ENCODE results near the gene OAF.

The OAF gene

DNA sequence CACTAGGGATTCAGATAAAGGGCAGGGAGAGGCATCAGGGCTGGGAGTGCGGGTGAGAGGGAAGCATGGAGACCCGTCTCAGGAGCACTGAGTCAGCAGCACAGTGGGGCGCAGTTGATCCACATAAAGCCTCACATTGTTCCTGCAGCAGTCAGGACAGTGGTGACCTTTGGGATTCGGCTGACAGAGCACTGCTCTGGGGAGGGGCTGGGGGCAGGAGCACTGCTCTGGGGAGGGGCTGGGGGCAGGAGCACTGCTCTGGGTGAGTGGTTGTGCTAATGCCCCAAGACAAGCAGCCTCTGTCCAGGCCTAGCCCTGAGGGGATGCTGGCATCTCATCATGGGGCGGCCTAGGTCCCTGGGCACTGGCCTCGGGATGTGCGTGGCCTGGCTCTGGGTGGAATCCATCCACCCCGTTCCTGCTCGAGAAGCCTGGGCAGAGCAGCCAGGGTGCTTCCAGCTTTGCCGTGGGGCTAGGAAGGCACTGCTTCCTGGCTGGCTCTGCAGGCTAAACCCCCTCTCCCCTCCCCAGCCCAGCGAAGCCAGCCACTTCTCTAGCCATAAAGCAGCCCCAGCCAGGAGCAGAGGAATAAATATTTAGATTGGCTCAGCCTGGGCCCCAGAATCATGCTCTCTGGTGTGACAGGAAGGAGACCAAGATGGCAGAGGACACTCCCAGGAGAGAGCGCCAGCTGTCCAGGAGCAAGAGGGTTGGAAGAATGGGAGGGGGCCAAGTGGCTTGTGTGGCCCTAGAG, 7.3 kb downstream of the OAF start:
- H3K4me3 ChIP-seq (ENCODE audit: low read length): no peak overlapping the region
- no peak for DNase-seq (ENCODE audit: low read depth)
- no peak for TF ChIP-seq CTCF (IDR thresholded peaks at IDR 0.05; ENCODE audit: insufficient read depth, low read depth, low read length, missing control alignments)

GRCh38 chr11:120218695-120219033, 7.8 kb downstream of the OAF start:
- DNase-seq (ENCODE audit: low read depth): no peak
- TF ChIP-seq CTCF (IDR thresholded peaks at IDR 0.05; ENCODE audit: insufficient read depth, low read depth, low read length, missing control alignments): no peak
- no peak overlapping the region for H3K4me3 ChIP-seq (ENCODE audit: low read length)

DNA sequence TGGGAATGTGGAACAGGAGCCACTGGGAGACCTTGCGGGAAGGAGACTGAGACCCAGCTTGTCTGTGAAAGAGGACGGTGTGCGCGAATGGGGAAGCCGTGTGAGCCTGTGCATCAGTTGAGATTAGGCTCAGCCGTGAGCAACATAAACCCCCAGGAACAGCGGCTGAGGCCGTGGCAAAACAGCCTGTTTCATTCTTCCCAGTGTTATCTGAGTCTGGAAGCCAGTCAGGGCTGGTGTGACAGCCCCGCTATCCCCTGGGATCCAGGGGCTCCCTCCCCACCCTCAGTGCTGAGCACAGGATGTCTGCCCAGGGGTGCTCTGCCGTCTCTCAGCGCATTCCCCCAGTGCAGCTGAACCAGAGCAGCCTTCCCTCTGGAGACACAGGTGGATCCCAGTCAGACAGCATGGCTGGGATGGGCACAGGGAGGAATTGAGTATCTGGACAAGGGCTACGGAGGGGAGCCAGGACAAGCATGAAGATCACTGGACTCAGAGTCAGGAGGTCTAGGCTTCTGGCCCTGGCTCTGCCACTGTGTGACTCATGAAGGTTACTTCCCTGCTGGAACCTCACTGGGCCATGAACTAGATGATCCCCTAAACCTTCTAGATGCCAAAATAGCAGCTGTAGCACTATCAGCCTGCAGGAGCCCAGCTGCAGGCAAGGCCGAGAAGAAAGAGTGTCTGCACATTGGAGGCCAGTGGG, 8.6 kb downstream of the OAF start:
- DNase-seq (ENCODE audit: low read depth): no peak
- H3K4me3 ChIP-seq (ENCODE audit: low read length): no peak overlapping the region
- no peak for TF ChIP-seq CTCF (IDR thresholded peaks at IDR 0.05; ENCODE audit: insufficient read depth, low read depth, low read length, missing control alignments)

DNA sequence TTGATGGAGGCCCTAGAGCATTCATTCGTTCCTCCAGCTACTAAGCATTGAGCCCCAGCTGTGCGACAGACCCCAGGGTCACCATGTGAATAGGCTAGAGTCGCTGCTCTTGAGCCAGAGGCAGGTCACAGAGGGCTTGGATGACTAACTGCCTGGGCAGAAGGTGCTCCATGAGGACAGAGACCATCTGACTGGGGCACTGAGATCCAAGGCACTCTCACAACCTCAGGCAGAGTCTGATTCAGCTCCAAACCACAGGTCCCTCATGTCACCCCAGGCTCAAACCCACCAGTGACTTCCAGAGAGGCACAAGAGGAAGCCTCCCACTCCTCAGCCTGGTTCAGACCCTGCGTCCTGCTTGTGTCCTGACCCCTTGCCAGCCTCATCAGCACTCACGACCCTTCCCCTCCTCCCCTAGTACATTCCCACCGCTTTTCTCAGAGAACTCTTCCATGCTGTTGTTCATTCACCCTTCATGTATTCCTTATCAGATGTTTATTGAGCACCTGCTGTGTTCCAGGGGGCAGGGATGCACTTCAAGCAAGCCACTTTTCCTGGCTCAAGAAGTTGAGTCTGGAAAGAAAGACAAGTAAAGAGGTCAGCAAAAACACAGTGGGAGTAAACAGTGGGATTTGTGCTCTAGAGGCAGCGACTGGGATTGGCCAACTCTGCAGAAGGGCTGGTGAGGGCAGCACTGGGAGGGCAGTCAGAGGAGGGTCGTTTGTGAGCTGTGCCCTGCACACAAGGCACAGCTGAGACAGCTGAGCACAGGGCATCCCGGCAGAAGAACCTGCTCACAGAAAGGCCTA, 9.3 kb downstream of the OAF start:
- no peak overlapping the region for H3K4me3 ChIP-seq (ENCODE audit: low read length)
- DNase-seq (ENCODE audit: low read depth): no peak
- no peak for TF ChIP-seq CTCF (IDR thresholded peaks at IDR 0.05; ENCODE audit: insufficient read depth, low read depth, low read length, missing control alignments)

GRCh38 chr11:120220747-120221037, 9.9 kb downstream of the OAF start:
- no peak for DNase-seq (ENCODE audit: low read depth)
- no peak for TF ChIP-seq CTCF (IDR thresholded peaks at IDR 0.05; ENCODE audit: insufficient read depth, low read depth, low read length, missing control alignments)
- H3K4me3 ChIP-seq (ENCODE audit: low read length): no peak overlapping the region

DNA sequence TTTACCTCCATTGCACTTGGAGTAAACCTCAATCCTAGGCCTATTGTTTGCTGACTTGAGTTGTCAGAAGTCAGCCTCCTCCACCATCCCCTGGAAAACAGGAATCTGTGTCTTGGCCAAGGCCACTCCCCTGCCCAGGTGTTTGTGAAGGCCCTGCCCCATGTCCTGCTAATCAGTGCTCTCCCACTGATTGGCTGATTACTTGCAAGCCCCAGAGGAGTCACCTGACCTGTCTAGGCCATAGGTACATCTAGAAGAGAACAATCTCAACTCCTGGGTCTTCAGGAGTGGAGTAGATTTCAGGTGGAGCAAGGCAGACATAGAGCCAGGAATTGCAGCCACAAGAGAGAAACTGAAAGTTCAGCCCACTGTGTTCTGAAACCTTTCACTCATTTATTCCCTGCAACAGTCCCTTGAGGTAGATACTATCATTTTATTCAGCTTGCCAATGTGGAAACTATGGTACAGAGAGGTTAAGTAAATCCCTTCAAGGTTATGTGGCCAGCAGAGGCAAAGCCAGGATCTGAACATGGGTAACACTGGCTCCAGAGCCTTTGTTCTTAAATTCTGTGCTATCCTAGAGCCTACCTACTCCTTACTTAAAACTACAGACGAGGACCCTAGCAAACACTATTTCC, 10.4 kb downstream of the OAF start:
- no peak overlapping the region for H3K4me3 ChIP-seq (ENCODE audit: low read length)
- no peak for TF ChIP-seq CTCF (IDR thresholded peaks at IDR 0.05; ENCODE audit: insufficient read depth, low read depth, low read length, missing control alignments)
- no peak for DNase-seq (ENCODE audit: low read depth)

All from epithelial cell of esophagus (primary cell).